H1 (cell line): ENCODE measurements around the gene LIPT2. TPM values are rescaled to one million over a fixed set of nuclear protein-coding genes. Genes with fewer than 3 reads are reported as not detected.

Experiments used
- CTCF ChIA-PET: fragments of 300-600 bp; sonication (Branson Sonifier 250); formaldehyde crosslinking; loops from one replicate; lab custom pipeline; 2021; ENCODE audit not compliant: partially characterized antibody; lab: Charles Lee
- POLR2A ChIA-PET: fragments of 300-600 bp; sonication (Branson Sonifier 250); formaldehyde crosslinking; loops from one replicate; lab custom pipeline; 2021; ENCODE audit warnings: inconsistent platforms; ENCODE audit not compliant: partially characterized antibody; lab: Charles Lee
- DNase-seq, 2 experiments: peaks; one replicate each; pipeline versions ENCODE4 v3.0.0 to v3.0.0-alpha.2; 2010 to 2022; ENCODE audit warnings: low spot score in 2 of 2, low read depth in 1 of 2, mixed read lengths in 1 of 2
- FAIRE-seq: peaks from 2 replicates; lab custom pipeline; 2011; peaks lifted over from hg19 to GRCh38; lab: Jason Lieb, UNC
- H2AFZ ChIP-seq: 2 replicates; pipeline ENCODE4 v1.8.1; 2012; ENCODE audit warnings: low read length, inconsistent platforms
- H2AK5ac ChIP-seq: 2 replicates; pipeline ENCODE4 v1.6.1; 2013; ENCODE audit warnings: low read depth, low read length
- H2BK120ac ChIP-seq: replicated peaks from 2 replicates; pipeline ENCODE3; 2013; ENCODE audit warnings: low read depth, low read length, inconsistent platforms
- H2BK12ac ChIP-seq: 2 replicates; pipeline ENCODE4 v1.6.1; 2013; ENCODE audit warnings: low read depth, low read length
- H2BK15ac ChIP-seq: 2 replicates; pipeline ENCODE4 v1.6.1; 2013; ENCODE audit warnings: low read length
- H2BK20ac ChIP-seq: 2 replicates; pipeline ENCODE4 v1.6.1; 2013; ENCODE audit warnings: low read length
- H2BK5ac ChIP-seq: 2 replicates; pipeline ENCODE4 v1.6.1; 2013; ENCODE audit warnings: low read depth, low read length
- H3K14ac ChIP-seq: 2 replicates; pipeline ENCODE4 v1.6.1; 2013; ENCODE audit warnings: inconsistent platforms; ENCODE audit not compliant: insufficient read length
- H3K18ac ChIP-seq: 2 replicates; pipeline ENCODE4 v1.6.1; 2013; ENCODE audit warnings: low read length; ENCODE audit errors: extremely low read depth
- H3K23ac ChIP-seq: 2 replicates; pipeline ENCODE4 v1.6.1; 2013; ENCODE audit warnings: inconsistent platforms; ENCODE audit not compliant: insufficient read length
- H3K23me2 ChIP-seq: 2 replicates; pipeline ENCODE4 v1.6.1; 2013; ENCODE audit warnings: low read depth, low read length
- H3K27ac ChIP-seq: 2 replicates; pipeline ENCODE4 v1.6.1; 2011; ENCODE audit warnings: low read depth, low read length, inconsistent platforms
- H3K27me3 ChIP-seq, 4 experiments: replicated peaks in 1 of 4; 1 replicate in 1 of 4; 2 replicates in 3 of 4; pipeline versions ENCODE4 v1.6.1 to v1.8.1; 2011 to 2013; ENCODE audit warnings: low read length in 3 of 4, mild to moderate bottlenecking in 3 of 4, inconsistent platforms in 2 of 4, mixed read lengths in 2 of 4, moderate library complexity in 1 of 4; ENCODE audit not compliant: control insufficient read depth in 3 of 4, insufficient read depth in 3 of 4; ENCODE audit errors: extremely low read depth in 1 of 4
- H3K36me3 ChIP-seq, 4 experiments: 2 replicates each; pipeline versions ENCODE4 v1.6.1 to v1.8.1; 2011 to 2013; ENCODE audit warnings: mild to moderate bottlenecking in 4 of 4, low read length in 3 of 4, moderate library complexity in 2 of 4, control low read depth in 1 of 4, inconsistent platforms in 1 of 4; ENCODE audit not compliant: insufficient read depth in 4 of 4, control insufficient read depth in 2 of 4
- H3K4ac ChIP-seq: replicated peaks from 2 replicates; pipeline ENCODE3; 2013; ENCODE audit warnings: low read length, low read depth, mixed read lengths, inconsistent platforms; ENCODE audit not compliant: insufficient read length
- H3K4me1 ChIP-seq, 4 experiments: replicated peaks in 1 of 4; 1 replicate in 1 of 4; 2 replicates in 3 of 4; pipeline versions ENCODE4 v1.6.1 to v1.8.1; 2011 to 2013; ENCODE audit warnings: low read length in 3 of 4, inconsistent platforms in 2 of 4, mixed read lengths in 1 of 4; ENCODE audit not compliant: insufficient read depth in 4 of 4, control insufficient read depth in 3 of 4
- H3K4me2 ChIP-seq, 2 experiments: 2 replicates each; pipeline versions ENCODE4 v1.6.1 to v1.8.1; 2011 to 2013; ENCODE audit warnings: low read depth in 2 of 2, low read length in 2 of 2, control low read depth in 1 of 2, inconsistent platforms in 1 of 2, mild to moderate bottlenecking in 1 of 2; ENCODE audit not compliant: insufficient read depth in 1 of 2
- H3K4me3 ChIP-seq, 4 experiments: fragments of 200-600, 300-600 bp in 1 of 4; sonication (generic), shearing (Covaris generic), sonication (Bioruptor Twin) in 1 of 4; 2 replicates each; pipeline versions ENCODE4 v1.5.1 to v1.8.1; 2011 to 2016; ENCODE audit warnings: low read length in 4 of 4, low read depth in 3 of 4, control low read depth in 2 of 4, inconsistent platforms in 2 of 4, mild to moderate bottlenecking in 2 of 4, mixed read lengths in 1 of 4, moderate library complexity in 1 of 4; ENCODE audit not compliant: insufficient read depth in 2 of 4; ENCODE audit errors: extremely low read depth in 1 of 4
- H3K56ac ChIP-seq: replicated peaks from 2 replicates; pipeline ENCODE3; 2013; ENCODE audit warnings: low read depth, mild to moderate bottlenecking, mixed read lengths, low read length, inconsistent platforms; ENCODE audit not compliant: insufficient read length
- H3K79me1 ChIP-seq: 2 replicates; pipeline ENCODE4 v1.6.1; 2013; ENCODE audit warnings: low read depth, low read length, control low read depth
- H3K79me2 ChIP-seq, 2 experiments: 2 replicates each; pipeline versions ENCODE4 v1.6.1 to v1.8.1; 2012 to 2013; ENCODE audit warnings: low read length in 2 of 2, mild to moderate bottlenecking in 2 of 2, inconsistent platforms in 1 of 2; ENCODE audit not compliant: insufficient read depth in 2 of 2, control insufficient read depth in 1 of 2
- H3K9ac ChIP-seq, 4 experiments: replicated peaks in 1 of 4; 1 replicate in 1 of 4; 2 replicates in 3 of 4; pipeline versions ENCODE4 v1.6.1 to v1.8.1; 2011 to 2013; ENCODE audit warnings: low read depth in 3 of 4, low read length in 3 of 4, control low read depth in 2 of 4, mild to moderate bottlenecking in 2 of 4, moderate library complexity in 2 of 4, inconsistent platforms in 1 of 4; ENCODE audit errors: extremely low read depth in 1 of 4
- H3K9me3 ChIP-seq, 2 experiments: 2 replicates each; pipeline versions ENCODE4 v1.6.1 to v1.8.1; 2012 to 2013; ENCODE audit warnings: mild to moderate bottlenecking in 2 of 2, moderate library complexity in 2 of 2, control low read depth in 1 of 2, inconsistent platforms in 1 of 2, low read depth in 1 of 2, low read length in 1 of 2, mixed read lengths in 1 of 2; ENCODE audit not compliant: insufficient read depth in 2 of 2
- H4K20me1 ChIP-seq, 2 experiments: replicated peaks in 1 of 2; 2 replicates each; pipeline versions ENCODE3 to v1.8.1; 2011 to 2013; ENCODE audit warnings: inconsistent platforms in 2 of 2, low read length in 2 of 2, mild to moderate bottlenecking in 1 of 2; ENCODE audit not compliant: insufficient read depth in 2 of 2, control insufficient read depth in 1 of 2
- H4K5ac ChIP-seq: 2 replicates; pipeline ENCODE4 v1.6.1; 2013; ENCODE audit warnings: low read length, low read depth, mixed read lengths, inconsistent platforms; ENCODE audit not compliant: insufficient read length
- H4K8ac ChIP-seq: 2 replicates; pipeline ENCODE4 v1.8.0; 2013; ENCODE audit warnings: mild to moderate bottlenecking, moderate library complexity, low read length, inconsistent platforms; ENCODE audit not compliant: insufficient read depth; ENCODE audit errors: extremely low read depth
- H4K91ac ChIP-seq: replicated peaks from 2 replicates; pipeline ENCODE3; 2013; ENCODE audit warnings: low read length, mixed read lengths, inconsistent platforms; ENCODE audit not compliant: insufficient read length
- CBX5 ChIP-seq: fragments of 300-800, 300-1000 bp; sonication (generic); IDR thresholded peaks from 2 replicates; pipeline ENCODE4 v1.7.1; 2016; ENCODE audit warnings: antibody characterized with exemption, low read length, low read depth
- EZH2 ChIP-seq: fragments of 200-600 bp; sonication (generic); IDR thresholded peaks from 2 replicates; pipeline ENCODE4 v1.7.1; 2012; ENCODE audit warnings: low read depth, mild to moderate bottlenecking, moderate library complexity, low read length, inconsistent platforms; ENCODE audit not compliant: severe bottlenecking
- RAD21 ChIP-seq, 2 experiments: IDR thresholded peaks in 1 of 2; conservative IDR thresholded peaks in 1 of 2; 2 replicates each; pipeline ENCODE4 v1.6.1; 2011; ENCODE audit warnings: low read depth in 2 of 2, low read length in 2 of 2, improper control_type of control experiment in 1 of 2, inconsistent platforms in 1 of 2, mild to moderate bottlenecking in 1 of 2, moderate library complexity in 1 of 2
- SIRT6 ChIP-seq: IDR thresholded peaks from one replicate; pipeline ENCODE4 v1.7.1; 2012; ENCODE audit warnings: low read length, inconsistent platforms
- WGBS, 2 experiments: shearing (Covaris generic) in 1 of 2; methylation state at CpG; one replicate each; pipeline versions ENCODE4 v1.1.6 to v1.1.7; 2013 to 2015; ENCODE audit warnings: low lambda C conversion rate in 2 of 2, mixed read lengths in 2 of 2, inconsistent platforms in 1 of 2, low coverage in 1 of 2, missing lambda C conversion rate in 1 of 2; ENCODE audit not compliant: insufficient replicate concordance in 2 of 2, insufficient coverage in 1 of 2, insufficient read length in 1 of 2; ENCODE audit errors: extremely low coverage in 1 of 2, missing lambda C conversion rate in 1 of 2; 5-methylcytosine and 5-hydroxymethylcytosine counted together
- polyA plus RNA-seq, 7 experiments: library from polyadenylated mRNA; depleted of rRNA in 3 of 7; stranded (reverse) in 5 of 7; unstranded in 2 of 7; fragments of >200 nt in 5 of 7; fragments of 200-250 nt in 2 of 7; gene quantifications; 1 replicate in 5 of 7; 2 replicates in 1 of 7; 4 replicates in 1 of 7; pipeline versions ENCODE4 v1.2.1 to v1.2.3, GENCODE V29; 2011 to 2013; ENCODE audit warnings: missing spikeins in 2 of 7, mixed read lengths in 2 of 7
- total RNA-seq: library from RNA; stranded (reverse); fragmentation: NEBNext Ultra II Directional; extraction: Animal tissue kit (Norgen Biotek cat#: 25700); gene quantifications from 2 replicates; pipeline ENCODE4 v1.2.1, GENCODE V29; 2021
- TF ChIP-seq, protein P1 (sequence below): IDR thresholded peaks from 2 replicates; pipeline ENCODE4 v1.6.1; 2011; ENCODE audit warnings: low read length, improper control_type of control experiment
- TF ChIP-seq, protein P2 (sequence below), 3 experiments: IDR thresholded peaks; 1 replicate in 2 of 3; 2 replicates in 1 of 3; pipeline versions ENCODE4 v1.5.1 to v1.6.1; 2011; ENCODE audit warnings: low read length in 3 of 3, mild to moderate bottlenecking in 3 of 3, inconsistent platforms in 2 of 3, low read depth in 1 of 3, moderate library complexity in 1 of 3; ENCODE audit not compliant: insufficient read depth in 1 of 3; ENCODE audit errors: control extremely low read depth in 1 of 3

Gene LIPT2
- total and polyA plus RNA-seq, 2 of the 8 experiments (the other 6 are each of a cell fraction or from before 2014, with no cell fraction given), result 6.4 to 16.7 TPM

DNA sequence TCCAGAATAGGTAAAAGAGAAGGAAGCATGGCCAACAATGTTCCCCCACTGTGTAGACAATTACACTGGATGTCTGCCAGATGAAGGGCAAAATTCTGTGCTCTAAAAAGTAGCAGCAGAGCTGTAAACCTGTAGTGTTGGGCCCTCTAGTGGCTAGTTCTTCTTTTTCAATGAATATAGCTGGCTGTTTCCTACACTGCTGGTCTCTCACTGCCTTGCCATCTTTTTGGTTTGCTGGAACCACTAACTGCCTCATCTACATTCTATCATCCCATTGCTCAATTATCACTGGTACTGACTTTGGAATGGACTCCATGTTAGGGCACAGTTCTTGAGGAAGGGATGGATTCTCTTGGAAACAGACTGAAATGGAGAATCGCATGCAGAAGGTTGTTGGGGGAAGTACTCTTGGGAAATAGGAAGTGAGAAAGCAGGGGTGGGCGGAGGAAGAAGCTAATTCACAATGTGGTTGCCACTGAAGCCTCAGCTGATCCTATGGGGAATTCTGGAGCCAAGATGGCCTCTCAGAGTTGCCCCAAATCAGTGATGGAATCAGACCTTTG is 44.1 kb downstream of the LIPT2 start:
- ChIA-PET CTCF (interaction anchor here (0.5 to 8.6 kb wide), 50 partner anchors 11 to 202 kb away, joined by 3 to 291 read pairs (median 4); partner anchors contain the start of gene LIPT2), POLR2A (interaction anchor here (1.3 kb wide), 1 partner anchor 143 kb away, joined by 4 read pairs; the partner anchor contains the start of gene POLD3)
- Histone ChIP-seq H2BK120ac (no peak overlapping the region), H2BK15ac (no peak overlapping the region), H3K18ac (no peak overlapping the region), H3K9me3 (no peaks in the 10 kb centered on the region), H2BK12ac (no peak overlapping the region), H2BK20ac (no peak overlapping the region), H3K23ac (no peak overlapping the region), H2AK5ac (no peak overlapping the region), H3K36me3 (no peaks in the 10 kb centered on the region), H4K8ac (no peak overlapping the region), H2BK5ac (no peak overlapping the region), H3K23me2 (no peaks in the 10 kb centered on the region), H3K4me1 (peaks cover 0 to 2% (median 1%) of the 10 kb centered on the region in 4 experiments; a peak in 2 of 7 replicates), H3K79me1 (no peaks in the 10 kb centered on the region), H3K14ac (no peak overlapping the region), H3K4me2 (no peak overlapping the region), H3K56ac (no peak overlapping the region), H4K5ac (no peak overlapping the region), H3K4ac (no peak overlapping the region), H4K91ac (no peak overlapping the region), H3K9ac (no peak overlapping the region), H3K79me2 (no peaks in the 10 kb centered on the region), H3K27me3 (no peaks in the 10 kb centered on the region), H3K27ac (no peak overlapping the region), H4K20me1 (no peaks in the 10 kb centered on the region), H2AFZ (peak overlapping the region; percentile 93), H3K4me3 (no peak overlapping the region)
- 82% methylated on average over 2 of the region's 2 CpGs; no CpG with 5 or more reads in 1 of the 2 experiments for WGBS, 2 experiments
- no peak for DNase-seq
- TF ChIP-seq, protein P1, sequence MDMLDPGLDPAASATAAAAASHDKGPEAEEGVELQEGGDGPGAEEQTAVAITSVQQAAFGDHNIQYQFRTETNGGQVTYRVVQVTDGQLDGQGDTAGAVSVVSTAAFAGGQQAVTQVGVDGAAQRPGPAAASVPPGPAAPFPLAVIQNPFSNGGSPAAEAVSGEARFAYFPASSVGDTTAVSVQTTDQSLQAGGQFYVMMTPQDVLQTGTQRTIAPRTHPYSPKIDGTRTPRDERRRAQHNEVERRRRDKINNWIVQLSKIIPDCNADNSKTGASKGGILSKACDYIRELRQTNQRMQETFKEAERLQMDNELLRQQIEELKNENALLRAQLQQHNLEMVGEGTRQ, result no peak
- no peak for TF ChIP-seq EZH2
- TF ChIP-seq, protein P2, sequence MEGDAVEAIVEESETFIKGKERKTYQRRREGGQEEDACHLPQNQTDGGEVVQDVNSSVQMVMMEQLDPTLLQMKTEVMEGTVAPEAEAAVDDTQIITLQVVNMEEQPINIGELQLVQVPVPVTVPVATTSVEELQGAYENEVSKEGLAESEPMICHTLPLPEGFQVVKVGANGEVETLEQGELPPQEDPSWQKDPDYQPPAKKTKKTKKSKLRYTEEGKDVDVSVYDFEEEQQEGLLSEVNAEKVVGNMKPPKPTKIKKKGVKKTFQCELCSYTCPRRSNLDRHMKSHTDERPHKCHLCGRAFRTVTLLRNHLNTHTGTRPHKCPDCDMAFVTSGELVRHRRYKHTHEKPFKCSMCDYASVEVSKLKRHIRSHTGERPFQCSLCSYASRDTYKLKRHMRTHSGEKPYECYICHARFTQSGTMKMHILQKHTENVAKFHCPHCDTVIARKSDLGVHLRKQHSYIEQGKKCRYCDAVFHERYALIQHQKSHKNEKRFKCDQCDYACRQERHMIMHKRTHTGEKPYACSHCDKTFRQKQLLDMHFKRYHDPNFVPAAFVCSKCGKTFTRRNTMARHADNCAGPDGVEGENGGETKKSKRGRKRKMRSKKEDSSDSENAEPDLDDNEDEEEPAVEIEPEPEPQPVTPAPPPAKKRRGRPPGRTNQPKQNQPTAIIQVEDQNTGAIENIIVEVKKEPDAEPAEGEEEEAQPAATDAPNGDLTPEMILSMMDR (IDR thresholded peaks at IDR 0.05; ENCODE audit: control extremely low read depth in 1 of 3, insufficient read depth in 1 of 3, low read depth in 1 of 3, low read length in 3 of 3), result peak in 2 of 3 experiments; percentile 79 to 81; a peak in 3 of 4 replicates
- no peak for TF ChIP-seq SIRT6
- peak; percentile 88 to 91 for TF ChIP-seq RAD21 (IDR thresholded peaks at IDR 0.05 in 1 of 2, conservative IDR thresholded peaks at IDR 0.05 in 1 of 2; ENCODE audit: low read depth in 2 of 2, low read length in 2 of 2)
- no peak for TF ChIP-seq CBX5
- no peak for FAIRE-seq
